Ramos (cell line): Measurements from ENCODE around the gene TECR.
"Not testable (repeated sequence)": the region's sequence is repeated elsewhere in the genome, so short reads cannot be mapped to it uniquely, and the experiment has no call there.

ENCODE experiments used
- in situ Hi-C: fragments of 300-500 bp; cut with MboI; formaldehyde crosslinking; loops from one replicate; pipeline ENCODE4 v1.14.3; 2022; ENCODE audit warnings: low sequenced_read_pairs; ENCODE audit not compliant: unreplicated experiment

TECR gene

GRCh38 chr19:14577885-14578427 lies 48.6 kb downstream of the TECR start:
- in situ Hi-C loops, result no loop called here

GRCh38 chr19:14580623-14581237 lies 51.3 kb downstream of the TECR start:
- in situ Hi-C loops, result no loop called here

GRCh38 chr19:14582894-14583340 lies 53.5 kb downstream of the TECR start, which contains the start of gene CLEC17A:
TSS of gene CLEC17A (plus strand) at chr19:14583084. CDS start at chr19:14583161, 77 bp downstream.
- in situ Hi-C loops, result no loop called here

DNA sequence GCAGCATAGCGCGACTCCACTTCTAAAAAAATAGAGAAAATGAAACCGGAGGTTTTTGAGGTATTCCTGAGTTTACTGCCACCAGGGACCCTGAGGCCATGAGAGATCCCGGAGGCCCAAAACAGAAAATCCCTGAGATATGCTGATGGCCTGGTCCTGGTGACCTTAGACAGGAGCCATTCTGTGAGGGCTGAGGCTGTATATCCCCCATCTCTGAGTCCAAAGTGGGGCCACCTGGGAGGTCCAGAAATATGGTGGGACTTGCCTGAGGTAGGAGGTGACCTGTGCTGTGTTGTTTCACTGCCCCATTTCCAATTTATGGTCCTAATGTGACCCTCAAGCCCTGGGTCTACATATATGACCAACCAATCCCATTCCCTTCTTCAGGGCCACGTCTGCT lies 55.0 kb downstream of the TECR start:
- in situ Hi-C loops, result not testable (repeated sequence)

DNA sequence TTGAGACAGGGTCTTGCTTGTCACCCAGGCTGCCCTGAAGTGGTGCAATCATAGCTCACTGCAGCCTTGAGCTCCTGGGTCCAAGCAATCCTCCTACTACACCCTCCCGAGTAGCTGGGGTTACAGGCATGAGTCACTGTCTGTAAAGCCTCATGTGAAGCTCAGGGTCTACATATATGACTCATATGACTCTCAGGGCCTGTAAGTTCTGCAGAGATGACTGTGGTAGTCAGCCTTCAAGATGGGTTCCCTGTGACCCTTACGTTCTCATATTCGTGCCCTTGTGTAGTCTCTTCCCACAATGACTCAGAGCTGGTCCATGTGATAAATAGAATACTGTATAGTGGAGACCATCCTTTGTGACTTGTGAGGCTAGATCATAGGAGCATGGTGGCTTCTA lies 55.8 kb downstream of the TECR start:
- in situ Hi-C loops, result not testable (repeated sequence)

GRCh38 chr19:14589433-14589832 lies 60.0 kb downstream of the TECR start:
- in situ Hi-C loops, result not testable (repeated sequence)

DNA sequence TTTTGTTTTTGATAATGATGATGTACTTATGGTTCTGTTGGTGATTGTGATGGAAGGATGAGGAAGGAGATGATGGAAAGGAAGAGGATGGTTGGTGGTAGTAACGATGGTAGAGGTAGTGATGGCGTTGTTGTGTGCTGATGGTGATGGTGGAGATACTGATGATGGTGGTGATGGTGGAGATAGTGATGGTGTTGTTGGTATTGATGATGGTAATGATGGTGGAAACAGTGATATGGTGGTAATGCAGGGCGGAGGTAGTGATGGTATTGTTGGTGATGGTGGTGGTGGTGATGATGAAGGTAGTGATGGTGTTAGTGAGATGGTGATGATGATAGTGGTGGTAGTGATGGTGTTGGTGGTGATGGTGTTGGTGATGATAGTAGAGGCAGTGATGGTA lies 66.2 kb downstream of the TECR start:
- in situ Hi-C loops, result no loop called here

GRCh38 chr19:14599548-14600147 lies 70.3 kb downstream of the TECR start:
- in situ Hi-C loops, result no loop called here

DNA sequence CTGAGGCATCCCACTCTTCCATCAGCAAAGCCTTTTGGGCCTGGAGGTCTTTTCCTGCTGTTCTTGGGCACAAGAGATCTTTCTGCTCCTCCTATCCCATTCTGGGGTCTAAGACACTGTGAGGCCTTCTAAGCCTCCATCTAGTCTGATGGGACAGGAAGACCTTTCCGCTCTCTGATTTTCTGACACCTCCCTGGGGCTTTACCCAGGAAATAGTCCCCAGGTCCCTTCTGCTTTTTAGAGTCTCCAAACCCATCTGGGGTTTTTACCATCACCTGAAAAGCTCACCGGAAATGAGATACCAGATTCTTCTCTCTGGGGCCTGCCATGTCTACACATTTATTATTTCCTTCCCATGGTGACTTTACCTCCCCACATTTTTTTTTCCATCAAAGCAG lies 74.6 kb downstream of the TECR start:
- in situ Hi-C loops, result no loop called here

DNA sequence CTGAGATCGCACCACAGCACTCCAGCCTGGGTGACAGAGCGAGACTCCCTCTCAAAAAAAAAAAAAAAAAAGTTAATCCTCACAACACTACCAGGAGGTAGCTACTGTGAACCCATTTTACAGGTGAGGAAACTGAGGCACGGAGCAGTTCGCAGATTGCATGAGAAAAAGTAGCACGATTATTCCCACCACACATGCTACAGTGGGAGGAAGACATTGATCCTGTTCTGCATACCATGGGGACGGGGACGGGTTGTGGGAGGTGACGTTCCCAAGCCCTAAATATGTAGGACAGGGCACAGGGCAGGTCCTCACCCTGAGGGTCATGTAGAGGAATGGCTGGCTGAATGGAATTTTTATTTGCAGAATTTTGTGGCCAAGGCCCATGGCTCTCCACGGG lies 77.2 kb downstream of the TECR start:
- in situ Hi-C loops, result no loop called here

DNA sequence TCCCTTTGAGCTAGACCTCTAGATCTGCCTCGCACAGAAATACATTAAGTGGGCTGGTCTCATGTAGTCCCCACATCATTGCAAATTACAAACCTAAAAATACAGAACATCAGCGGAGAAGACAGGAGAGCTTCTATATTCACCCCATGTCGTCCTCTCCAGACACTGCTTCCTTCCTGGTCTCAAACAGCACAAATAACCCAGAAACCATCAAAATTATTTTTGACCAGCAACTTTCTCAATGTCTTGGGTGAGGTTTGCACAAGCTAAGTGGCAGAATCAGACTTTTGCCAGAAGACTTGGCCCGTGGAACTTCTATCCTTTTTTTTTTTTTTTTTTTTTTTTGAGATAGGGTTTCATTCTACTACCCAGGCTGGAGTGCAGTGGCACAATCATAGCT lies 81.7 kb downstream of the TECR start:
- in situ Hi-C loops, result no loop called here

DNA sequence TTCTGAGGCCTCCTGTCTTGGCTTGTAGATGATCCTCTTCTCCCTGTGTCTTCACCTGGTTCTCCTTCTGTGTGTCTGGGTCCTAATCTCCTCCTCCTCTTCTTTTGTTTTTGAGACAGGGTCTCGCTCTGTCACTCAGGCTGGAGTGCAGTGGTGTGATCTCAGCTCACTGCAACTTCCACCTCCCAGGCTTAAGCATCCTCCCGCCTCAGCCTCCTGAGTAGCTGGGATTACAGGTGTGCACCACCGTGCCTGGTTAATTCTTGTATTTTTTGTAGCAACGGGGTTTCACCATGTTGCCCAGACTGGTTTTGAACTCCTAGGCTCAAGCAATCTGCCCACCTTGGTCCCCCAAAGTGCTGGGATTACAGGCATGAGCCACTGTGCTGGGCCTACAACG lies 82.8 kb downstream of the TECR start:
- in situ Hi-C loops, result not testable (repeated sequence)

GRCh38 chr19:14612657-14613056 lies 83.3 kb downstream of the TECR start:
- in situ Hi-C loops, result no loop called here

DNA sequence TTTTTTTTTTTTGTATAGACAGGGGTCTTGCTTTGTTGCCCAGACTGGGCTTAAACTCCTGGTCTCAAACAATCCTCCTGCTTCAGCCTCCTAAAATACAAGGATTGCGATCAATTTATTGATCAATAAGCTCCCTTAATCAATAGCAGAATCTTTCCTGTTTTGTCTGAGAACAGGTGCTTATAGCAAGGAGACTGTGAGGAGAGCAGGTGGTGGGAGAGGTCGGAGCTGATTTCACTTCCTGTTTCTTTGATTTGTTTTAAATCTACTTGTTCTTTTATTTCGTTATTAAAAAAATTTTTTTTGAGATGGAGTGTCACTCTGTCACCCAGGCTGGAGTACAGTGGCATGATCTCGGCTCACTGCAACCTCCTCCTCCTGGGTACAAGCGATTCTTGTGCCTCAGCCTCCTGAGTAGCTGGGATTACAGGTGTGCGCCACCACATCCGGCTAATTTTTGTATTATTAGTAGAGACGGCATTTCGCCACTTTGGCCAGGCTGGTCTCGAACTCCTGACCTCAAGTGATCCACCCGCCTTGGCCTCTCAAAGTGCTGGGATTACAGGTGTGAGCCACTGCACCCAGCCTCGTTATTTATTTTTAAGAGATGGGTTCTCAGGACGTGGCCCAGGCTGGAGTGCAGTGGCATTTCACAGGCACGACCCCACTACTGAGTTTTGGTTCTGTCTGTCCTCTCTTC lies 84.2 kb downstream of the TECR start:
- in situ Hi-C loops, result not testable (repeated sequence)

- in situ Hi-C loops, result no loop called here
Measured at GRCh38 chr19:14614099-14614412, 84.7 kb downstream of the TECR start.
